Calu3 (cell line): Measurements from ENCODE around the gene LUC7L2. TPM values are rescaled to one million over a fixed set of nuclear protein-coding genes. Genes with fewer than 3 reads are reported as not detected.
"Not testable (repeated sequence)": the region's sequence is repeated elsewhere in the genome, so short reads cannot be mapped to it uniquely, and the experiment has no call there.

Source experiments
- BruUV-seq: library from RNA; stranded (reverse); fragments of 400-500 nt; replicated peaks from 2 replicates; lab custom pipeline; 2021; lab: Mats Ljungman, UMichigan
- CTCF ChIA-PET: fragments of 300-600 bp; sonication (Branson Sonifier 250); formaldehyde crosslinking; loops from one replicate; lab custom pipeline; 2022; ENCODE audit warnings: antibody characterized with exemption; lab: Charles Lee
- DNase-seq: peaks from one replicate; pipeline ENCODE4 v3.0.0; 2022
- H3K27ac Mint-ChIP-seq: one replicate; pipeline ENCODE4 v1.8.0; 2022; ENCODE audit warnings: mixed read lengths; ENCODE audit not compliant: unreplicated experiment
- H3K27me3 Mint-ChIP-seq: one replicate; pipeline ENCODE4 v1.8.0; 2022; ENCODE audit warnings: mixed read lengths; ENCODE audit not compliant: unreplicated experiment
- H3K36me3 Mint-ChIP-seq: one replicate; pipeline ENCODE4 v1.8.0; 2022; ENCODE audit warnings: mild to moderate bottlenecking, moderate library complexity, mixed read lengths; ENCODE audit not compliant: insufficient read depth, unreplicated experiment
- H3K4me1 Mint-ChIP-seq: one replicate; pipeline ENCODE4 v1.8.0; 2022; ENCODE audit warnings: mild to moderate bottlenecking, low read depth, mixed read lengths; ENCODE audit not compliant: unreplicated experiment
- H3K4me3 Mint-ChIP-seq: one replicate; pipeline ENCODE4 v1.8.0; 2022; ENCODE audit warnings: mild to moderate bottlenecking, low read depth, moderate library complexity, mixed read lengths; ENCODE audit not compliant: unreplicated experiment
- H3K9me3 Mint-ChIP-seq: one replicate; pipeline ENCODE4 v1.8.0; 2022; ENCODE audit warnings: low read depth, mixed read lengths; ENCODE audit not compliant: unreplicated experiment
- CTCF ChIP-seq: fragments of 200-600 bp; IDR thresholded peaks from one replicate; pipeline ENCODE4 v1.8.0; 2022; ENCODE audit warnings: antibody characterized with exemption; ENCODE audit not compliant: unreplicated experiment
- intact Hi-C: fragments of 100-400 bp; cut with micrococcal nuclease; formaldehyde crosslinking; loops from one replicate; pipeline ENCODE4 v1.10.0; 2022; ENCODE audit not compliant: unreplicated experiment
- total RNA-seq: library from RNA; stranded (reverse); gene quantifications from 2 replicates; pipeline ENCODE4 v1.2.3, GENCODE V29; 2022

LUC7L2 gene
- total RNA-seq, 1 experiment from 2014 or later: 88.8 TPM

- intact Hi-C loops: no loop called here
- no peaks in the 10 kb centered on the region for H3K9me3 Mint-ChIP-seq
- H3K27ac Mint-ChIP-seq: no peak overlapping the region
- BruUV-seq: no TSS peak
- DNase-seq: no peak
- no peak overlapping the region for H3K4me3 Mint-ChIP-seq
- TF ChIP-seq CTCF: no peak
- peaks cover 30% of the 10 kb centered on the region for H3K36me3 Mint-ChIP-seq
- H3K4me1 Mint-ChIP-seq: no peaks in the 10 kb centered on the region
- H3K27me3 Mint-ChIP-seq: no peaks in the 10 kb centered on the region
- CTCF ChIA-PET: no interaction called here
Observed at GRCh38 chr7:139351027-139351426, 8.7 kb upstream of the LUC7L2 start.

- no peak overlapping the region for H3K4me3 Mint-ChIP-seq
- peaks cover 31% of the 10 kb centered on the region for H3K36me3 Mint-ChIP-seq
- H3K27ac Mint-ChIP-seq: no peak overlapping the region
- H3K4me1 Mint-ChIP-seq: no peaks in the 10 kb centered on the region
- DNase-seq: no peak
- BruUV-seq: no TSS peak
- no peak for TF ChIP-seq CTCF
- H3K27me3 Mint-ChIP-seq: no peaks in the 10 kb centered on the region
- H3K9me3 Mint-ChIP-seq: no peaks in the 10 kb centered on the region
- CTCF ChIA-PET: no interaction called here
- intact Hi-C loops: no loop called here
Observed at GRCh38 chr7:139354729-139355128, 5.0 kb upstream of the LUC7L2 start.

GRCh38 chr7:139355320-139355719 lies 4.4 kb upstream of the LUC7L2 start:
- BruUV-seq: no TSS peak
- intact Hi-C loops: no loop called here
- no peak for DNase-seq
- no peaks in the 10 kb centered on the region for H3K9me3 Mint-ChIP-seq
- no peak overlapping the region for H3K4me3 Mint-ChIP-seq
- H3K36me3 Mint-ChIP-seq: peaks cover 37% of the 10 kb centered on the region
- no peak for TF ChIP-seq CTCF
- H3K4me1 Mint-ChIP-seq: no peaks in the 10 kb centered on the region
- H3K27me3 Mint-ChIP-seq: no peaks in the 10 kb centered on the region
- H3K27ac Mint-ChIP-seq: no peak overlapping the region
- CTCF ChIA-PET: no interaction called here

- H3K27me3 Mint-ChIP-seq, H3K9me3 Mint-ChIP-seq, BruUV-seq, DNase-seq, intact Hi-C loops, H3K4me1 Mint-ChIP-seq, CTCF ChIA-PET: not testable (repeated sequence)
- Mint-ChIP-seq H3K27ac (peak overlapping the region; percentile 84), H3K4me3 (peak overlapping the region; percentile 91), H3K36me3 (peaks cover 45% of the 10 kb centered on the region)
Observed at GRCh38 chr7:139357729-139358506, 1.8 kb upstream of the LUC7L2 start.
